T-helper 2 cell treated with Interferon-gamma antibody and Interleukin-4, amounts not matched to agents 100 ng/mL and 5 ng/mL, for 36 hours (primary cell): ENCODE results near the gene CTNNBIP1. TPM values are rescaled to one million over a fixed set of nuclear protein-coding genes. Genes with fewer than 3 reads are reported as not detected.

Experiments
- intact Hi-C: fragments of 100-400 bp; cut with micrococcal nuclease; formaldehyde crosslinking; loops from one replicate; pipeline ENCODE4 v1.15.1; 2023
- total RNA-seq: library from RNA; stranded (reverse); gene quantifications from 2 replicates; pipeline ENCODE4 v1.2.3, GENCODE V29; 2022

Gene CTNNBIP1
- total RNA-seq, 1 donor from 2014 or later, result 10.2 TPM

GRCh38 chr1:9838946-9839345 is 71.1 kb downstream of the CTNNBIP1 start:
- intact Hi-C loops, result no loop called here

- intact Hi-C loops, result no loop called here
These were observed 73.5 kb downstream of the CTNNBIP1 start for GRCh38 chr1:9836632-9836960.

- intact Hi-C loops, result no loop called here
These were observed 74.1 kb downstream of the CTNNBIP1 start for GRCh38 chr1:9835758-9836631.

GRCh38 chr1:9835404-9835757 is 74.7 kb downstream of the CTNNBIP1 start:
- intact Hi-C loops, result no loop called here

GRCh38 chr1:9833632-9834031 is 76.4 kb downstream of the CTNNBIP1 start:
- intact Hi-C loops, result no loop called here

GRCh38 chr1:9827558-9828185 is 82.4 kb downstream of the CTNNBIP1 start:
- intact Hi-C loops, result loop anchor here (10.0 kb wide), 1 partner anchor 867 kb away; no protein-coding TSS in a partner anchor

GRCh38 chr1:9826616-9827015 is 83.5 kb downstream of the CTNNBIP1 start:
- intact Hi-C loops, result loop anchor here (10.0 kb wide), 1 partner anchor 868 kb away; no protein-coding TSS in a partner anchor

GRCh38 chr1:9826087-9826486 is 84.0 kb downstream of the CTNNBIP1 start:
- intact Hi-C loops, result loop anchor here (10.0 kb wide), 1 partner anchor 869 kb away; no protein-coding TSS in a partner anchor

- intact Hi-C loops, result loop anchor here (2.0 to 10.0 kb wide), 2 partner anchors 237 to 869 kb away; partner anchors contain the start of gene TMEM201
These were observed 84.7 kb downstream of the CTNNBIP1 start for GRCh38 chr1:9825093-9826074.

- intact Hi-C loops, result loop anchor here (2.0 to 10.0 kb wide), 3 partner anchors 43 to 870 kb away; partner anchors contain the start of gene TMEM201
These were observed 85.4 kb downstream of the CTNNBIP1 start for GRCh38 chr1:9824702-9825089.

- intact Hi-C loops, result loop anchor here (1.0 to 10.0 kb wide), 6 partner anchors 24 to 871 kb away; partner anchors contain the start of gene TMEM201
These were observed 85.9 kb downstream of the CTNNBIP1 start, which contains the start of gene CLSTN1 for GRCh38 chr1:9823943-9824701. Gene CLSTN1 (minus strand): TSS chr1:9823965. CDS start chr1:9823733, 232 bp downstream.

GRCh38 chr1:9823693-9823942 is 86.5 kb downstream of the CTNNBIP1 start:
- intact Hi-C loops, result loop anchor here (1.0 to 10.0 kb wide), 5 partner anchors 23 to 871 kb away; no protein-coding TSS in a partner anchor

- intact Hi-C loops, result loop anchor here (1.0 to 10.0 kb wide), 5 partner anchors 23 to 872 kb away; no protein-coding TSS in a partner anchor
These were observed 87.0 kb downstream of the CTNNBIP1 start for GRCh38 chr1:9822897-9823692.

GRCh38 chr1:9822490-9822889 is 87.6 kb downstream of the CTNNBIP1 start:
- intact Hi-C loops, result loop anchor here (5.0 to 10.0 kb wide), 2 partner anchors 45 to 872 kb away; no protein-coding TSS in a partner anchor

- intact Hi-C loops, result loop anchor here (5.0 to 10.0 kb wide), 2 partner anchors 46 to 873 kb away; no protein-coding TSS in a partner anchor
These were observed 88.4 kb downstream of the CTNNBIP1 start for GRCh38 chr1:9821710-9822109.

GRCh38 chr1:9820521-9820920 is 89.5 kb downstream of the CTNNBIP1 start:
- intact Hi-C loops, result loop anchor here (5.0 to 10.0 kb wide), 2 partner anchors 47 to 874 kb away; no protein-coding TSS in a partner anchor

- intact Hi-C loops, result no loop called here
These were observed 92.3 kb downstream of the CTNNBIP1 start for GRCh38 chr1:9817734-9818133.

GRCh38 chr1:9816199-9816598 is 93.9 kb downstream of the CTNNBIP1 start:
- intact Hi-C loops, result no loop called here

GRCh38 chr1:9815150-9815549 is 94.9 kb downstream of the CTNNBIP1 start:
- intact Hi-C loops, result no loop called here
